Liver (tissue), 3 donors: ENCODE measurements around the gene IL1RAPL1.

ENCODE experiments used
- ATF3 ChIP-seq: IDR thresholded peaks from 2 replicates; pipeline ENCODE4 v1.6.1; 2016; ENCODE audit warnings: antibody characterized with exemption
- RAD21 ChIP-seq, 2 donors: IDR thresholded peaks; 2 replicates each; pipeline ENCODE4 v1.6.1; 2016; ENCODE audit warnings: antibody characterized with exemption in 2 of 2, mild to moderate bottlenecking in 2 of 2
- REST ChIP-seq: IDR thresholded peaks from 2 replicates; pipeline ENCODE4 v1.6.1; 2016; ENCODE audit warnings: antibody characterized with exemption, mild to moderate bottlenecking
- TAF1 ChIP-seq: conservative IDR thresholded peaks from 2 replicates; pipeline ENCODE4 v1.6.1; 2016; ENCODE audit warnings: antibody characterized with exemption, mild to moderate bottlenecking
- YY1 ChIP-seq: IDR thresholded peaks from 2 replicates; pipeline ENCODE4 v1.6.1; 2016; ENCODE audit warnings: antibody characterized with exemption, mild to moderate bottlenecking
- ZBTB33 ChIP-seq: IDR thresholded peaks from 2 replicates; pipeline ENCODE4 v1.6.1; 2016; ENCODE audit warnings: antibody characterized with exemption
- TF ChIP-seq, protein P1 (sequence below): fragments of 150-350 bp; IDR thresholded peaks from 2 replicates; pipeline ENCODE4 v1.5.1; 2017; ENCODE audit warnings: improper control_type of control experiment, low read depth, low read length; ENCODE audit not compliant: missing input control
- TF ChIP-seq, protein P2 (sequence below): IDR thresholded peaks from 2 replicates; pipeline ENCODE4 v1.6.1; 2016; ENCODE audit warnings: antibody characterized with exemption
- donor health status: healthy.
- donor health status: healthy.

DNA sequence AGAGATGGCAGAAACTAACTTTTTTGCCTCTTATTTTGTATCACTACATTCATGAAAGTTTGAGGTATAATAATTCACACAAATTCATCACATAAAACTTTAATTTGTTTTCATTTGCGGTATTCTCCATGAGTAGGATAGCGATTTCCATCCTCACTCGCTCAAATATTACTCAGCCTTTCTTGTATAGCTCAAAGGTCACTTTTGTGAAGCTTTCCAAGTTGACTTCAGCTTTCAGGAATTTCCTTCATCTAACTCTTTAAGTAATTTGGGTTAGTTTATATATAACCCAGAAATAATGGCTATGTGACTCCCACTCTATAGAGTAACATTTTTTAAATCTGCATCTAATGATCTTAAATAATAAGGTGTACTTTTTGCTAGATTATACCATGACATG, 314.4 kb downstream of the IL1RAPL1 start:
- TF ChIP-seq, protein P1, sequence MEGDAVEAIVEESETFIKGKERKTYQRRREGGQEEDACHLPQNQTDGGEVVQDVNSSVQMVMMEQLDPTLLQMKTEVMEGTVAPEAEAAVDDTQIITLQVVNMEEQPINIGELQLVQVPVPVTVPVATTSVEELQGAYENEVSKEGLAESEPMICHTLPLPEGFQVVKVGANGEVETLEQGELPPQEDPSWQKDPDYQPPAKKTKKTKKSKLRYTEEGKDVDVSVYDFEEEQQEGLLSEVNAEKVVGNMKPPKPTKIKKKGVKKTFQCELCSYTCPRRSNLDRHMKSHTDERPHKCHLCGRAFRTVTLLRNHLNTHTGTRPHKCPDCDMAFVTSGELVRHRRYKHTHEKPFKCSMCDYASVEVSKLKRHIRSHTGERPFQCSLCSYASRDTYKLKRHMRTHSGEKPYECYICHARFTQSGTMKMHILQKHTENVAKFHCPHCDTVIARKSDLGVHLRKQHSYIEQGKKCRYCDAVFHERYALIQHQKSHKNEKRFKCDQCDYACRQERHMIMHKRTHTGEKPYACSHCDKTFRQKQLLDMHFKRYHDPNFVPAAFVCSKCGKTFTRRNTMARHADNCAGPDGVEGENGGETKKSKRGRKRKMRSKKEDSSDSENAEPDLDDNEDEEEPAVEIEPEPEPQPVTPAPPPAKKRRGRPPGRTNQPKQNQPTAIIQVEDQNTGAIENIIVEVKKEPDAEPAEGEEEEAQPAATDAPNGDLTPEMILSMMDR = no peak
- TF ChIP-seq TAF1 (no peak), YY1 (no peak), ATF3 (no peak), REST (no peak), RAD21 (IDR thresholded peaks at IDR 0.05) (no peak), ZBTB33 (no peak)
- TF ChIP-seq, protein P2, sequence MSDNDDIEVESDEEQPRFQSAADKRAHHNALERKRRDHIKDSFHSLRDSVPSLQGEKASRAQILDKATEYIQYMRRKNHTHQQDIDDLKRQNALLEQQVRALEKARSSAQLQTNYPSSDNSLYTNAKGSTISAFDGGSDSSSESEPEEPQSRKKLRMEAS = no peak
